Small intestine (tissue), 7 donors: Measurements from ENCODE around the gene TMEM51. TPM values are rescaled to one million over a fixed set of nuclear protein-coding genes. Genes with fewer than 3 reads are reported as not detected.

Experiments used
- DNase-seq, 2 donors: peaks; one replicate each; pipeline versions ENCODE4 v3.0.0 to v3.0.0-alpha.2; 2013
- FAIRE-seq: peaks from 2 replicates; lab custom pipeline; 2012; peaks lifted over from hg19 to GRCh38; lab: Jason Lieb, UNC
- H3K27ac ChIP-seq, 3 donors: one replicate each; pipeline ENCODE4 v1.5.1; 2013; ENCODE audit warnings: low read length in 2 of 3, mild to moderate bottlenecking in 2 of 3, control low read depth in 1 of 3, inconsistent platforms in 1 of 3, low read depth in 1 of 3, moderate library complexity in 1 of 3
- H3K27me3 ChIP-seq, 3 donors: one replicate each; pipeline ENCODE4 v1.6.1; 2013; ENCODE audit warnings: low read length in 3 of 3, inconsistent platforms in 1 of 3; ENCODE audit not compliant: control insufficient read depth in 3 of 3, insufficient read depth in 3 of 3
- H3K36me3 ChIP-seq, 3 donors: one replicate each; pipeline ENCODE4 v1.6.1; 2013; ENCODE audit warnings: low read length in 3 of 3, inconsistent platforms in 1 of 3, low read depth in 1 of 3, mild to moderate bottlenecking in 1 of 3, moderate library complexity in 1 of 3; ENCODE audit not compliant: control insufficient read depth in 3 of 3, insufficient read depth in 2 of 3
- H3K4me1 ChIP-seq, 3 donors: one replicate each; pipeline ENCODE4 v1.6.1; 2013; ENCODE audit warnings: low read length in 2 of 3, inconsistent platforms in 1 of 3, low read depth in 1 of 3, mild to moderate bottlenecking in 1 of 3, moderate library complexity in 1 of 3; ENCODE audit not compliant: control insufficient read depth in 3 of 3, insufficient read depth in 2 of 3
- H3K4me3 ChIP-seq, 3 donors: one replicate each; pipeline ENCODE4 v1.5.1; 2013; ENCODE audit warnings: low read length in 3 of 3, control low read depth in 1 of 3, inconsistent platforms in 1 of 3, low read depth in 1 of 3, mild to moderate bottlenecking in 1 of 3, moderate library complexity in 1 of 3
- H3K9me3 ChIP-seq, 2 donors: one replicate each; pipeline ENCODE4 v1.6.1; 2013; ENCODE audit warnings: low read depth in 1 of 2, low read length in 1 of 2; ENCODE audit not compliant: control insufficient read depth in 2 of 2, insufficient read depth in 1 of 2
- WGBS, 3 donors: extraction: QIAGEN DNeasy Blood & Tissue Kit; methylation state at CpG; one replicate each; pipeline ENCODE4 v1.1.7; 2013; 5-methylcytosine and 5-hydroxymethylcytosine counted together
- polyA plus RNA-seq, 4 donors: library from polyadenylated mRNA; stranded (reverse) in 3 of 4; unstranded in 1 of 4; fragments of 200-250 nt in 3 of 4; fragments of 120-200 nt in 1 of 4; gene quantifications; one replicate each; pipeline versions ENCODE4 v1.2.1 to v1.2.3, GENCODE V29; 2013
- donor health status: healthy with polysubstance abuse.
- donor health status: control.
- donor health status: control.
- donor health status: Bipolar disorder and iron deficiency.
- donor health status: healthy.

Gene TMEM51
- polyA plus RNA-seq, 4 donors, result 16.3 to 44.4 (median 21.5) TPM

DNA sequence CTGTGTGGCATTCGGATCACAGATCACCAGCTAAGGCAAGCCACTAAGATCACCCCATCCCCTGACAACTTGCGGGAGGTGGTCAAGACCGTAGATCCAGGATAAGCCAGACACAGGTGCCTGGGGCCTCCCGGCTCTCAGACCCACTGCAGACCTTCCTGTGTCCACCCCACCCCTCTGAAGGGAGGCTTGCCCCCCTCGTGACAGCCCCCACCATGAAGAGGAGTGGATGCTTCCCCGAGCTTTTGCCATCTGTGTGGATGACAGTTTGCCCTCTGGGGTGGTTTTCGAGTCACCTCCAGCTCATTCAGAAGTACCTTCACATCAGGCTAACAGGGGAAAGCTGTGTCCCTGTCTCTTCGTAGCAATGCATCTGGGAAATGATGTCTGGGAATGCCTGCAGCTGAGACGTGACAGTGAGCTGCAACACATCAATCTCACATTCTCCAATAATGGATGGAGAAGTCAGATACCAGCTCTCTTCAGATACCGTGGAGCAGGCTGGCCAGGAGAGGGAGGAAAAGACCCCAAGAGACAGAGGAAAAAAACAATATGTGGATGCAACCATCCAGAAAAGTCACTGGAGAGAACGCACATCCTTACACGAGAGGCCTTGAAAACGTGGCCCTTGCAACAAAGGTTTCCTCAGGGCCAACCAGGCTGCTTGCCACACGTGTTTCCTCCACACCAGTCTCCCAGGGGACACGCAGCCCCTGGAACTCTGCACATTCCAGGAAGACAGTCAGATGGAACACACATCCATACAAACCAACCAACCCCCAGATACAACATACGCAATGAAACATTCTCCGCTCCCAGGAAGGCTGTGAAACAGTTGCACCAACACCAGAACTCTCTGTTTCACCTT, 73.1 kb downstream of the TMEM51 start:
- DNase-seq, result no peak
- no peaks in the 10 kb centered on the region for H3K27me3 ChIP-seq
- H3K36me3 ChIP-seq, result peaks cover 0 to 10% (median 0%) of the 10 kb centered on the region in 3 donors
- peaks cover 0 to 4% (median 1%) of the 10 kb centered on the region in 3 donors for H3K4me1 ChIP-seq
- FAIRE-seq, result no peak
- no peak overlapping the region for H3K27ac ChIP-seq
- 79 to 83% (median 81%) methylated on average over 17 of the region's 17 CpGs for WGBS, 3 donors
- H3K9me3 ChIP-seq, result no peaks in the 10 kb centered on the region
- H3K4me3 ChIP-seq, result no peak overlapping the region

GRCh38 chr1:15229707-15230131, 76.2 kb downstream of the TMEM51 start:
- Histone ChIP-seq H3K27me3 (no peaks in the 10 kb centered on the region), H3K4me1 (peaks cover 0 to 3% (median 0%) of the 10 kb centered on the region in 3 donors), H3K27ac (peak overlapping the region in 1 of 3 donors; percentile 4), H3K9me3 (no peaks in the 10 kb centered on the region), H3K4me3 (no peak overlapping the region), H3K36me3 (peaks cover 0 to 1% (median 0%) of the 10 kb centered on the region in 3 donors)
- WGBS, 3 donors, result 12 to 62% (median 42%) methylated on average over 4 of the region's 4 CpGs
- FAIRE-seq, result no peak
- peak; percentile 51 to 91 for DNase-seq

DNA sequence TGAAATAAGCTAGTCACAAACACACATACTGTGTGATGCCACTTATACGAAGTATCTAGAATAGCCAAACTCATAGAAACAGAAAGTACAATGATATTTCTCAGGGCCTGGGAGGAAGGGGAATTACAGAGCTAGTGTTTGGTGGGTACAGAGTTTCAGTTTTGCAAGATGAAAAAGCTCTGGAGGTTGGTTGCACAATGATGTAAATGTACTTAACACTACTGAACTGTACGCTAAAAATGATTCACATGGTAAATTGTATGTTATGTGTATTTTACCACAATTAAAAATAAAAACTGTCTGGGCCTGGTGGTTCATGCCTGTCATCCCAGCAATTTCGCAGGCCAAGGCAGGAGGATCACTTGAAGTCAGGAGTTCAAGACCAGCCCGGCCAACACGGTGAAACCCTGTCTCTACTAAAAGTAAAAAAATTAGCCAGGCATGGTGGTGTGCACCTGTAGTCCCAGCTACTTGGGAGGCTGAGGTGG, 78.2 kb downstream of the TMEM51 start:
- Histone ChIP-seq H3K4me3 (no peak overlapping the region), H3K36me3 (no peaks in the 10 kb centered on the region), H3K27me3 (no peaks in the 10 kb centered on the region), H3K27ac (no peak overlapping the region), H3K9me3 (no peaks in the 10 kb centered on the region), H3K4me1 (peaks cover 0 to 3% (median 0%) of the 10 kb centered on the region in 3 donors)
- no peak for FAIRE-seq
- 54 to 75% (median 70%) methylated on average over 5 of the region's 5 CpGs for WGBS, 3 donors
- DNase-seq, result no peak

- H3K9me3 ChIP-seq, result no peaks in the 10 kb centered on the region
- H3K27ac ChIP-seq, result no peak overlapping the region
- no peak overlapping the region for H3K4me3 ChIP-seq
- no peak for FAIRE-seq
- H3K4me1 ChIP-seq, result peaks cover 0 to 3% (median 0%) of the 10 kb centered on the region in 3 donors
- no peak for DNase-seq
- H3K36me3 ChIP-seq, result no peaks in the 10 kb centered on the region
- no peaks in the 10 kb centered on the region for H3K27me3 ChIP-seq
These were observed 80.1 kb downstream of the TMEM51 start for GRCh38 chr1:15233689-15234088.

DNA sequence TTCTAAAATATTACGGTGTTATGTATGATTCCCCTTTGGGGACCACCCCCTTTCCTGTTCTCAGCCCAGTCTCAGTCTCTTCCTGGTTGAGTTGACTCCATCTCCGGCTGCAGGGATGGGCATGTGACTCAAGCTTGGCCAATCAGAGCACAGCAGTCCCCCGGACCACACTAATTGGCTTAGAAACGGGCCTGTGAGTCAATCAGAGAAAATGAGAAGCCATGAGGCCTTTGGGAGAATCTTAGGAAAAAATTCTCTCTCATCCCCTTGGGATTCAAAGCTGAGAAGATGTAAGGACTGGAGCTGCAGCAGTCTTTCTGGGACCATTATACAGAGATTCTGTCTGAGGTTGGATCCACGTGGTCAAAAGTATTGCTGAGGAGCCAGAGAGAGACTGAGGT, 82.8 kb downstream of the TMEM51 start:
- no peak overlapping the region for H3K4me3 ChIP-seq
- H3K27me3 ChIP-seq, result no peaks in the 10 kb centered on the region
- DNase-seq (no peak), FAIRE-seq (no peak)
- H3K9me3 ChIP-seq, result no peaks in the 10 kb centered on the region
- 73 to 76% (median 76%) methylated on average over 5 of the region's 5 CpGs for WGBS, 3 donors
- no peaks in the 10 kb centered on the region for H3K4me1 ChIP-seq
- H3K27ac ChIP-seq, result no peak overlapping the region
- H3K36me3 ChIP-seq, result no peaks in the 10 kb centered on the region

DNA sequence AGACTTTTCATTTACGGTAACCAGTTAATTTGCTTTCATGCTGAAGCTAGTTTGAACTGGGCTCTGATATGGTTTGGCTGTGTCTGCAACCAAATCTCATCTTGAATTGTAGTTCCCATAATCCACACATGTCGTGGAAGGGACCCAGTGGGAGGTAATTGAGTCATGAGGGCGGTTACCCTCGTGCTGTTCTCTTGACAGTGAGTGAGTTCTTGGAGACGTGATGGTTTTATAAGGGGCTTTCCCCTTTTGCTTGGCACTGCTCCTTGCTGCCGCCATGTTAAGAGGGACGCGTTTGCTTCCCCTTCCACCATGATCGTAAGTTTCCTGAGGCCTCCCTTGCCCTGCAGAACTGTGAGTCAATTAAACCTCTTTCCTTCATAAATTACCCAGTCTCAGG, 83.2 kb downstream of the TMEM51 start:
- no peak overlapping the region for H3K4me3 ChIP-seq
- H3K4me1 ChIP-seq, result no peaks in the 10 kb centered on the region
- WGBS, 3 donors, result 86 to 90% (median 87%) methylated on average over 9 of the region's 9 CpGs
- no peaks in the 10 kb centered on the region for H3K9me3 ChIP-seq
- no peaks in the 10 kb centered on the region for H3K27me3 ChIP-seq
- DNase-seq (no peak), FAIRE-seq (no peak)
- H3K27ac ChIP-seq, result no peak overlapping the region
- H3K36me3 ChIP-seq, result no peaks in the 10 kb centered on the region

DNA sequence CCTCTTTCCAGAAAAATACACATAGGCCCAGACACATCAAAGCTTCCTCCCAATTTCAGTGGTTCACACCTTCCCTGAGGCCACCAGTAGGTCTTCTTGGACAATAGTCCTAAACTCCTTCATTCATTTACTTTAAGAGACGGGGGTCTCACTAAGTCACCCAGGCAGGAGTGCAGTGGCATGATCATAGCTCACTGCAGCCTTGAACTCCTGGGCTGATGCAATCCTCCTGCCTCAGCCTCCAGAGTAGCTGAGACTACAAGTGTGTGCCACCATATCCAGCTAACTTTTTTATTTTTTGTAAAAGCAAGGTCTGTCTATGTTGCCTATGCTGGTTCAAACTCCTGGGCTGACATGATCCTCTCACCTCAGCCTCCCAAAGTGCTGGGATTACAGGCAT, 85.2 kb downstream of the TMEM51 start:
- WGBS, 3 donors, result 74 to 93% (median 90%) methylated on average over 1 of the region's 1 CpG
- FAIRE-seq, result no peak

DNA sequence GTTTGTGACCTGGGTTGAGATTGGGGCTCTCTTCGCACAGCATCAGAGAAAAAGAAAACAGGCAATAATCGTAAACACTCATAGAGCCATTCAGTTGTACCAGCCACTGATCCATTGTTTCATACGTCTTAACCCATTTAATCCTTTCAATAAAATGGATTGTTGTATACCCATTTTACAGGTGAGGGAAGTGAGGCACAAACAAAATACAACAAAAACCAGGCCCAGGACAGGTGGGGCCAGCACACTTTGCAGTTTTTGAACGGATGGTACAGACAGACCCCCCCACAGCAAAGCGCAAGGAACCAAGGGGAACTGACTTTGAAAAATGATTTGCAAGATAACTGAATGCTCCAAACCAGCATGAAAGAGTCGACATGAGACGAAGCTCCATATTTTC, 89.2 kb downstream of the TMEM51 start:
- peaks cover 0 to 5% (median 3%) of the 10 kb centered on the region in 3 donors for H3K4me1 ChIP-seq
- H3K4me3 ChIP-seq, result no peak overlapping the region
- H3K27me3 ChIP-seq, result no peaks in the 10 kb centered on the region
- H3K36me3 ChIP-seq, result no peaks in the 10 kb centered on the region
- FAIRE-seq (no peak), DNase-seq (no peak)
- 90 to 91% (median 91%) methylated on average over 7 of the region's 7 CpGs for WGBS, 3 donors
- no peaks in the 10 kb centered on the region for H3K9me3 ChIP-seq
- H3K27ac ChIP-seq, result no peak overlapping the region

More for the DNA sequence above, 85.2 kb downstream of the TMEM51 start:
- Histone ChIP-seq H3K9me3 (no peaks in the 10 kb centered on the region), H3K4me1 (no peaks in the 10 kb centered on the region), H3K36me3 (no peaks in the 10 kb centered on the region), H3K27ac (no peak overlapping the region), H3K4me3 (no peak overlapping the region), H3K27me3 (no peaks in the 10 kb centered on the region)
- no peak for DNase-seq
